ENCODE data around the gene PLEKHA8. TPM values are rescaled to one million over a fixed set of nuclear protein-coding genes. Genes with fewer than 3 reads are reported as not detected.

PLEKHA8 gene
- total and polyA plus RNA-seq, 8 donors = 2.2 to 18.5 (median 6.0) TPM

DNA sequence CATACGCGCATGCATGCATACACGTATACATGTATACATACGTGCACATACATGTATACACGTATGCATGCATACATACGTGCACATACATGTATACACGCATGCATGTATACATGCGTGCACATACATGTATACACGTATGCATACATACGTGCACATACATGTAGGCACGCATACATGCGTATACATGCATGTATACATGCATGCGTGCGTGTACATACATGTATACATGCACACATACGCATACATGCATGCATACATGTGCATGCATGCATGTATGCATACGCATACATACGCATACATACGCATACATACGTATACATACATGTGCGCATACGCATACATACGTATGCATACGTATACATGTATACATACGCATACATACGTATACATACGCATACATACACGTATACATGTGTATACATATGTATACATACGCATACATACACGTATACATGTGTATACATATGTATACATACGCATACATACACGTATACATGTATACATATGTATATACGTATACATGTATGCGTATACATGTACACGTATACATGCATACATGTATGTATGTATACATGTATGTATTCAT is 87.6 kb downstream of the PLEKHA8 start:
- intact Hi-C loops (cut with DNase I; ENCODE audit: low total_unique reads) = no loop called here
- DNase-seq = no peak
- no peaks in the 10 kb centered on the region for H3K4me1 ChIP-seq
- H3K9me3 ChIP-seq = peaks cover 0 to 17% (median 7%) of the 10 kb centered on the region in 4 donors
- no peak overlapping the region for H3K4me3 ChIP-seq
- TF ChIP-seq, protein P1, sequence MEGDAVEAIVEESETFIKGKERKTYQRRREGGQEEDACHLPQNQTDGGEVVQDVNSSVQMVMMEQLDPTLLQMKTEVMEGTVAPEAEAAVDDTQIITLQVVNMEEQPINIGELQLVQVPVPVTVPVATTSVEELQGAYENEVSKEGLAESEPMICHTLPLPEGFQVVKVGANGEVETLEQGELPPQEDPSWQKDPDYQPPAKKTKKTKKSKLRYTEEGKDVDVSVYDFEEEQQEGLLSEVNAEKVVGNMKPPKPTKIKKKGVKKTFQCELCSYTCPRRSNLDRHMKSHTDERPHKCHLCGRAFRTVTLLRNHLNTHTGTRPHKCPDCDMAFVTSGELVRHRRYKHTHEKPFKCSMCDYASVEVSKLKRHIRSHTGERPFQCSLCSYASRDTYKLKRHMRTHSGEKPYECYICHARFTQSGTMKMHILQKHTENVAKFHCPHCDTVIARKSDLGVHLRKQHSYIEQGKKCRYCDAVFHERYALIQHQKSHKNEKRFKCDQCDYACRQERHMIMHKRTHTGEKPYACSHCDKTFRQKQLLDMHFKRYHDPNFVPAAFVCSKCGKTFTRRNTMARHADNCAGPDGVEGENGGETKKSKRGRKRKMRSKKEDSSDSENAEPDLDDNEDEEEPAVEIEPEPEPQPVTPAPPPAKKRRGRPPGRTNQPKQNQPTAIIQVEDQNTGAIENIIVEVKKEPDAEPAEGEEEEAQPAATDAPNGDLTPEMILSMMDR (IDR thresholded peaks at IDR 0.05) = no peak
- peak in 1 of 3 donors; percentile 28 for TF ChIP-seq POLR2AphosphoS5 (IDR thresholded peaks at IDR 0.05)
- 86 to 91% (median 88%) methylated on average over 29 to 34 of the region's 34 CpGs for WGBS, 5 donors
- no peaks in the 10 kb centered on the region for H3K27me3 ChIP-seq
- H3K36me3 ChIP-seq = no peaks in the 10 kb centered on the region
- H3K27ac ChIP-seq = no peak overlapping the region

DNA sequence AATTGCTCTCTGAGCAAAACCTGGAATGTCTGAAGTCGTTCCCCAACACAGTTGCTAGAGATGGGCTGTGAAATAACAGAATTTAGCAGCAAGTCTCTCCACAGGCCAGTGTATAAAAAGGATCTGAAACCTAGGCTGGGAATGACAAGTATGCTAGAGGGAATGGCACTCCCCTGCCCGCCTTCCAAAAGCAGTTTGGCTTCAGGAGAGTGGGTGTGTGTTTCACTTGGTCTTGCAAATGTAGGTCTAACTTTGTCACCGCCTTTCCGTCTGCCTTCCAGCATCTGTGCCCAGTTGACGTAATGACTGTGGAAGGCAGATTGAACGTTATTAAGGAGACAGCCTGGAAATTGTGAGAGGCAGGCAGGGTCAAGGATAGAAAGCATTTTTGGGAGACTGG is 88.6 kb downstream of the PLEKHA8 start:
- DNase-seq = peak in 1 of 2 donors; percentile 32
- TF ChIP-seq, protein P1 (IDR thresholded peaks at IDR 0.05) = no peak
- no peak for TF ChIP-seq POLR2AphosphoS5 (IDR thresholded peaks at IDR 0.05)
- no peak for TF ChIP-seq POLR2A (IDR thresholded peaks at IDR 0.05)
- no peak for TF ChIP-seq EP300 (IDR thresholded peaks at IDR 0.05)
- 74 to 89% (median 82%) methylated on average over 6 of the region's 6 CpGs for WGBS, 5 donors
- H3K27ac ChIP-seq = no peak overlapping the region
- H3K9me3 ChIP-seq = peaks cover 0 to 17% (median 7%) of the 10 kb centered on the region in 4 donors
- no peaks in the 10 kb centered on the region for H3K4me1 ChIP-seq
- no peaks in the 10 kb centered on the region for H3K27me3 ChIP-seq
- no peaks in the 10 kb centered on the region for H3K36me3 ChIP-seq
- intact Hi-C loops (cut with DNase I; ENCODE audit: low total_unique reads) = no loop called here
- H3K4me3 ChIP-seq = no peak overlapping the region

DNA sequence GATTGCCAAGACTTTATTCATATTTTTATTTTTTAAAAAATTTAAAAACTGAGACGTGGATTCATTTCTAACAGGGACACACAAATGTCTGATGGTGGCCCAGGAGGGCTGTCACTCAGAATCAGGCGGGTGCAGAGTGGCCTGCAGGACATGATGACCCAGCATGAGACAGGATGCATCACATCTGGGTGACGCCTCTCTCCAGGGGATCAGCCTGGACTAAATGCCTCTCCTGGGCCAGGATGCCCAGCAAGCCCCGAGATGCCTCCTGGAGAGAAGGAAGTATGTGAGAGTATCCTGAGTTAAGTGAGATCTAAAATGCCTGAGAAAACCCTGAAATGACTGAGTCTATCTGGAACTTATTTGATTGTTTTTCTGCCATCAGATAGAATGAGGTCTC is 89.7 kb downstream of the PLEKHA8 start:
- intact Hi-C loops (cut with DNase I; ENCODE audit: low total_unique reads) = no loop called here
- WGBS, 5 donors = 89 to 96% (median 92%) methylated on average over 4 of the region's 4 CpGs
- DNase-seq = no peak
- H3K4me3 ChIP-seq = no peak overlapping the region
- H3K9me3 ChIP-seq = peaks cover 0 to 10% (median 5%) of the 10 kb centered on the region in 4 donors
- H3K4me1 ChIP-seq = no peaks in the 10 kb centered on the region
- H3K27ac ChIP-seq = no peak overlapping the region
- no peaks in the 10 kb centered on the region for H3K27me3 ChIP-seq
- TF ChIP-seq, protein P1 (IDR thresholded peaks at IDR 0.05) = no peak
- no peak for TF ChIP-seq POLR2A (IDR thresholded peaks at IDR 0.05)
- no peak for TF ChIP-seq POLR2AphosphoS5 (IDR thresholded peaks at IDR 0.05)
- no peak for TF ChIP-seq EP300 (IDR thresholded peaks at IDR 0.05)
- no peaks in the 10 kb centered on the region for H3K36me3 ChIP-seq

DNA sequence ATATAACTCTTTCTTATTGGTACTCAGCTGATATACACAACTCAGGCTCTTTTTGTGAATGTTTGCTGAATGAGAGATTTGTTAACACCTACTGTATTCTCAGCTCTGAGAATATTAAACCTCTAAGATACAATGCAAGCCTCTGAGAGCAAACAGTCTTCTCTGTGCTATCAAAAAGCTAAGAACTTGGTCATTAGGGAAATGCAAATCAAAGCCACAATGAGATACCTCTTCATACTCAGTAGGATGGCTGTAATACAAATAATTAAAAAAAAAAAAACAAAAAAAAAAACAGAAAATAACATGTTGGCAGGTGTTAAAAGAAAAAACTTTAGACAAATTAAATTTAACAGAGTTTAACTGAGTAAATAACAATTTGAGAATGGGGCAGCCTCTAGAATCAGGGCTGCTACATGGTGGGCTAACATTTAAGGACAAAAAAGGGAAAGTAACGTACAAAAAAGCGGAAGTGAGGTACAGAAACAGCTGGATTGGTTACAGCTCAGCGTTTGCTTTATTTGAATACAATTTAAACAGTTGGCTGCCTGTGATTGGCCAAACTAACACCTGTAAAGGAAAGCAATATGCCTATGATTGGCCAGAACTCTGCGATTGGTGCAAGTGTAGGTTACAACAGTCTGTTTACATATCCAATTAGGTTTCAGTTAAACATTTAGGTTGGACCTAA is 91.8 kb downstream of the PLEKHA8 start:
- H3K4me3 ChIP-seq = no peak overlapping the region
- no peaks in the 10 kb centered on the region for H3K36me3 ChIP-seq
- DNase-seq = no peak
- intact Hi-C loops (cut with DNase I; ENCODE audit: low total_unique reads) = no loop called here
- H3K9me3 ChIP-seq = no peaks in the 10 kb centered on the region
- no peak for TF ChIP-seq POLR2AphosphoS5 (IDR thresholded peaks at IDR 0.05)
- TF ChIP-seq EP300 (IDR thresholded peaks at IDR 0.05) = no peak
- TF ChIP-seq, protein P1 (IDR thresholded peaks at IDR 0.05) = no peak
- H3K27ac ChIP-seq = no peak overlapping the region
- 83 to 88% (median 87%) methylated on average over 4 of the region's 4 CpGs for WGBS, 5 donors
- H3K4me1 ChIP-seq = no peaks in the 10 kb centered on the region
- no peaks in the 10 kb centered on the region for H3K27me3 ChIP-seq
